ENCODE results near the gene RUNX2.

The RUNX2 gene

GRCh38 chr6:45302832-45303231 lies 25.3 kb upstream of the RUNX2 start:
- TF ChIP-seq ZNF70 (CRISPR knock-in tag; IDR thresholded peaks at IDR 0.05) (no peak), RARB (CRISPR knock-in tag; IDR thresholded peaks at IDR 0.05) (no peak), ZC3H10 (CRISPR knock-in tag; IDR thresholded peaks at IDR 0.05) (no peak), ZNF565 (CRISPR knock-in tag; conservative IDR thresholded peaks at IDR 0.05; ENCODE audit: low read depth) (no peak)
- ATAC-seq = no peak

- no peak for ATAC-seq
- no peak for TF ChIP-seq TSHZ2 (CRISPR knock-in tag; IDR thresholded peaks at IDR 0.05)
- no peak for TF ChIP-seq SNAI2 (CRISPR knock-in tag; IDR thresholded peaks at IDR 0.05)
These were observed 22.6 kb upstream of the RUNX2 start for GRCh38 chr6:45305546-45305945.

GRCh38 chr6:45310118-45310788 lies 17.9 kb upstream of the RUNX2 start:
- ATAC-seq = no peak
- TF ChIP-seq ZFP30 (CRISPR knock-in tag; IDR thresholded peaks at IDR 0.05) = no peak
- no peak for TF ChIP-seq ZNF8 (CRISPR knock-in tag; IDR thresholded peaks at IDR 0.05)
- no peak for TF ChIP-seq ZNF70 (CRISPR knock-in tag; IDR thresholded peaks at IDR 0.05)
- TF ChIP-seq ARNTL (CRISPR knock-in tag; IDR thresholded peaks at IDR 0.05; ENCODE audit: borderline replicate concordance, low read depth) = no peak

GRCh38 chr6:45314146-45314545 lies 14.0 kb upstream of the RUNX2 start:
- TF ChIP-seq ZNF565 (CRISPR knock-in tag; conservative IDR thresholded peaks at IDR 0.05; ENCODE audit: low read depth) (no peak), CREB5 (CRISPR knock-in tag; IDR thresholded peaks at IDR 0.05; ENCODE audit: low read depth) (no peak), RARB (CRISPR knock-in tag; IDR thresholded peaks at IDR 0.05) (no peak), PPARA (CRISPR knock-in tag; IDR thresholded peaks at IDR 0.05; ENCODE audit: borderline replicate concordance) (no peak), TSHZ2 (CRISPR knock-in tag; IDR thresholded peaks at IDR 0.05) (no peak), ZFP3 (CRISPR knock-in tag; IDR thresholded peaks at IDR 0.05) (no peak), ESRRG (CRISPR knock-in tag; IDR thresholded peaks at IDR 0.05) (no peak), BACH2 (CRISPR knock-in tag; IDR thresholded peaks at IDR 0.05; ENCODE audit: borderline replicate concordance) (no peak), CSRNP3 (CRISPR knock-in tag; IDR thresholded peaks at IDR 0.05) (no peak), CSDC2 (CRISPR knock-in tag; IDR thresholded peaks at IDR 0.05) (no peak), ZNF8 (CRISPR knock-in tag; IDR thresholded peaks at IDR 0.05) (no peak), SNAI2 (CRISPR knock-in tag; IDR thresholded peaks at IDR 0.05) (no peak), ISL1 (CRISPR knock-in tag; IDR thresholded peaks at IDR 0.05) (no peak), POU6F1 (CRISPR knock-in tag; IDR thresholded peaks at IDR 0.05; ENCODE audit: borderline replicate concordance, low read depth) (no peak), TCF4 (CRISPR knock-in tag; IDR thresholded peaks at IDR 0.05; ENCODE audit: borderline replicate concordance) (no peak), PATZ1 (CRISPR knock-in tag; IDR thresholded peaks at IDR 0.05; ENCODE audit: borderline replicate concordance) (no peak), TOX (CRISPR knock-in tag; IDR thresholded peaks at IDR 0.05; ENCODE audit: borderline replicate concordance) (no peak)
- no peak for ATAC-seq
